ENCODE data around the gene CELF2. TPM values are rescaled to one million over a fixed set of nuclear protein-coding genes. Genes with fewer than 3 reads are reported as not detected.

CELF2 gene
- total RNA-seq, 2 donors from 2014 or later = 116 to 124 TPM

DNA sequence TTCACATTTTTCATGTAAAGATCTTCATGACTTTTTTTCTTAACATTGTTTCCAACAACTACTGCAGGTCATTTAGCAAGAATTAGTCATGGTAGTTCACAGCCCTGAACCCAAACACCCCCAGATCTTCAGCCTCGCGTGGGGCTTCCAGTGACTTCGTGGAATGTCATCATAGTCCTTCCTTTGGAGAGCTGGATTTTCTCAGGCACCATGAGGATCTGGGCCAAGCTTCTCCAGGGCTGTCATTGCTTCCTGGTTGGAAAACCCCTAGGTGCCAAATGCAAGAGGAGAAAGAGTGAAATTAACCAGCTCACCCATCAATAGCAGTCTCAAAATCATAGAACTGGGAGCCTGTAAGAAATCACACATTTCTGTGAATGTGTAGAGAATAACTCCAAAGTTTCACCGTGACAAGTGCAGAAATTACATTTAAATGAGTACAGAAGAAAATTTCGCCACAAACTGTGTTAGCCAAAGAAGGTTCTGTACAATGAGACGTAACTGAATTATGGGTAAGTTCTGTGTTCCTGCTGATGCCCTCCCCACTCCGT is 175.4 kb downstream of the CELF2 start:
- H3K4me3 Mint-ChIP-seq = peak overlapping the region; percentile 35 to 59
- no peaks in the 10 kb centered on the region for H3K27me3 Mint-ChIP-seq (ENCODE audit: low read depth)
- H3K27ac Mint-ChIP-seq = peak overlapping the region; percentile 86
- H3K36me3 Mint-ChIP-seq (ENCODE audit: insufficient read depth in 2 of 2) = peaks cover 18 to 45% of the 10 kb centered on the region in 2 donors
- DNase-seq (no peak), ATAC-seq (replicated peaks in 1 of 2) (peak; percentile 24 to 41)
- H3K4me1 Mint-ChIP-seq (ENCODE audit: low read depth) = peaks cover 98% of the 10 kb centered on the region
- no peaks in the 10 kb centered on the region for H3K9me3 Mint-ChIP-seq

DNA sequence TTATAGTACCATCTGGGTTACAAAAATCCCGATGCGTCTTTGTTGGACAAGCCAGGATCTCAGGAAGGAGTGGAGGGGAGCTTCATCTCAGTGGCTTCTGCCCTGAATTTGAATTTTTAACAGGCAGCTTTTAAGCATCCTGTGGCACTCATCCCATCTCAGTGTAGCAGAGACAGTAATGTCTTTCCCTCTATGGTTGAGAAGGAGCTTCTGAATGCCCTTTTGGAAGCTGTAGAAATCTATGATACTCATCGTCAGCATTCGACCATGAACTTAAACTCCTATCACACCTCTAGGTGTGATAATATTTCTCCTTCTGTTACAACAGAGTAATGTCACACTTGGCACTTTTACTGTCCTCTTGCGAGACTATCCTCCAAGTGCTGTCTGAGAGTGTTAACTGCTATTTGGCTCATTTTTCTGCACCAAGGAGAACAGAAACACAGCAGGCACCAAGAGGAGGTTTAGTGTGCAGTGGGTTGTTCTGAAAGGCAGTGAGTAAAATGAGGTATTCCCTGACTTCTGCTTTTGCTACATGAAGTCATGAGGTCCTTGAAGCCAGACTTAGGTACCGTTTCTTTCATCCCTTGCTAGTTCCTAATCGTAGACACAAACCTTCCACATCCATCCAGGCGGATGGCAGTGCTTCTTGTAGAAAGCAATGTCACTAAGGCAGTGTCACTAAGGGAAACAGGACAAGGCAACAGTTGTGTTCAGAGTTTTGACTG is 177.4 kb downstream of the CELF2 start:
- Mint-ChIP-seq H3K36me3 (ENCODE audit: insufficient read depth in 2 of 2) (peaks cover 5 to 35% of the 10 kb centered on the region in 2 donors), H3K4me3 (peak overlapping the region in 1 of 2 donors; percentile 9), H3K27me3 (ENCODE audit: low read depth) (no peaks in the 10 kb centered on the region), H3K27ac (peak overlapping the region; percentile 59), H3K9me3 (no peaks in the 10 kb centered on the region), H3K4me1 (ENCODE audit: low read depth) (peaks cover 98% of the 10 kb centered on the region)
- DNase-seq = no peak
- no peak for ATAC-seq (replicated peaks in 1 of 2)

DNA sequence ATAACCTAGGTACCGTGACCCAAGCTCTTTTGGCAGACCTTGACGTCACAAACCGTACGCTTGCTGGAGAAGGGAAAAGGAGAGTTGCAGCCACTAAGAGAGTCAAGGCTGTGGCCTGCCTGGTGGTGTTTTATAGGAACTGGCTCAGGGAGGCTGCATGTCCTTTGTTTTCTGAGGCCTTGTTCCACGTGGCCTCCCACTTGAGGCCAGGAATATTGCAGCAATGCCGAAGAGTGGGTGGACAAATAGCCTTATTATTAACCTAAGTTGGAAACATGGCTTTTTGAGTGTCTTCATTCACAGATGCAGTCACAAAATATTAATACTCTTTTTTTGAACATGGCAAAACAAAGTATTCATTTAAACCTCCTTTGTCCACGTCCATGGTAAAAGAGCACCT is 178.0 kb downstream of the CELF2 start:
- H3K36me3 Mint-ChIP-seq (ENCODE audit: insufficient read depth in 2 of 2) = peaks cover 4 to 34% of the 10 kb centered on the region in 2 donors
- H3K4me3 Mint-ChIP-seq = peak overlapping the region in 1 of 2 donors; percentile 24
- ATAC-seq (replicated peaks in 1 of 2) (no peak), DNase-seq (no peak)
- no peaks in the 10 kb centered on the region for H3K27me3 Mint-ChIP-seq (ENCODE audit: low read depth)
- H3K4me1 Mint-ChIP-seq (ENCODE audit: low read depth) = peaks cover 98% of the 10 kb centered on the region
- peak overlapping the region; percentile 59 for H3K27ac Mint-ChIP-seq
- H3K9me3 Mint-ChIP-seq = no peaks in the 10 kb centered on the region

DNA sequence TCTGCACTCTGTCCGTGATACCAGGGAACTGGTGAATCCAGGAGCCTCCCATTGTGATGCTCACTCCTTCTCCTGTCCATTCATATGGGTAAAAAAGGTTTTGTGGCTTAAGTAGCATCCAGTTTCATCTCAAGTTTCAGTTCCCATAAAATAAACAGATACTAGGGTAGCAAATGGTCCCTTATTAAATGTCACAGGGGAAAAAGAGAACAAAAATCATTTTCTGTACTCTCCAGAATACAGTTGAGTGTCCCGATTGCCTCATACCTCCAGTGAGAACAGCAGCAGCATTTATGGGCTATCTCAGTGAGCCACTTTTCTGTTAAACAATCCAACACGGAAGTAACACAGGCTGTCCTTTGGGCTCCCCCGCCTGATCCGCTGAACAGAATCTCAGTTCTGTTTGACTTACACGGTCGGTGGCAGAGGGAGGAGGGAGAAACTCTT is 179.6 kb downstream of the CELF2 start:
- Mint-ChIP-seq H3K9me3 (no peaks in the 10 kb centered on the region), H3K4me1 (ENCODE audit: low read depth) (peaks cover 98% of the 10 kb centered on the region), H3K36me3 (ENCODE audit: insufficient read depth in 2 of 2) (peaks cover 7 to 48% of the 10 kb centered on the region in 2 donors), H3K27me3 (ENCODE audit: low read depth) (no peaks in the 10 kb centered on the region), H3K27ac (peak overlapping the region; percentile 56), H3K4me3 (peak overlapping the region in 1 of 2 donors; percentile 40)
- ATAC-seq (replicated peaks in 1 of 2) (peak in 1 of 2 donors; percentile 14), DNase-seq (no peak)

DNA sequence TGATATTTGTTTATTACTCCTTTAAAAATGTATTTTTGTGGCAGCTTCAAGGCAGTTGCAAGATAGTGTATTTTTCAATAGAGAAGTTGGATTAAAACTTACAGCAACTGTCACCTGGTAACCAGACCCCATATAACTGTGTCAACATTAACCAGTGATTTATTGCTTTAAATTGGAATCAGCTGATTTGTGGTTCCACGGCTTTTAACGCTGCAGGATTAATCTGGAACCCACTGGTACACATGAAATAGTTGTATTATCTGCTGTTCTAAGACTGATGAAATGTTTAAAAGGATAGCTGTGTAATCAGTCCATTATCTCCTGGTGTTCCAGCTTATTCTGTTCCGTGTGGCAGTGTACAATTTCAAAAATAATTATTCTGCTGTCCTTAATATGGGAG is 180.2 kb downstream of the CELF2 start:
- H3K9me3 Mint-ChIP-seq = no peaks in the 10 kb centered on the region
- peaks cover 9 to 47% of the 10 kb centered on the region in 2 donors for H3K36me3 Mint-ChIP-seq (ENCODE audit: insufficient read depth in 2 of 2)
- peaks cover 98% of the 10 kb centered on the region for H3K4me1 Mint-ChIP-seq (ENCODE audit: low read depth)
- ATAC-seq (replicated peaks in 1 of 2) (no peak), DNase-seq (no peak)
- no peaks in the 10 kb centered on the region for H3K27me3 Mint-ChIP-seq (ENCODE audit: low read depth)
- H3K4me3 Mint-ChIP-seq = peak overlapping the region in 1 of 2 donors; percentile 86
- peak overlapping the region; percentile 95 for H3K27ac Mint-ChIP-seq

DNA sequence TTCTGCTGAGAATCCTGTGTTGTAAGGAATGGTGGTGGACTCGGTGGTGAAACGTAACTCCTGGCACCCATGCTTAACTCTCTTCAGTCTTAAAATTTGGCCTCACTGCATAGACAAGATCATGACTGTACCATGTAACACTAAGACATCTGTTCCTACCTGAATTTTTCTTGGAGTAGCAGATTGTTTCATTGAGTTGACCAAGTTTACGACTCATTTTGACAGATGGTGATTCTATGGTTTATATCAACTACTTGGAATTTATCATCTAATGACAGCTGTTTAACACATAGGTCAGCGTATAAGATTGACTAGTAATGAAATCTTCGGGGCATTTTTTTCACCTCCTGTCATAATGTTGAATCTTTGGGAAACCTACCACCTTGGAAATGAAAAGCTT is 184.2 kb downstream of the CELF2 start:
- Mint-ChIP-seq H3K36me3 (ENCODE audit: insufficient read depth in 2 of 2) (peaks cover 15 to 42% of the 10 kb centered on the region in 2 donors), H3K4me1 (ENCODE audit: low read depth) (peaks cover 100% of the 10 kb centered on the region), H3K4me3 (peak overlapping the region; percentile 71 to 86), H3K9me3 (no peaks in the 10 kb centered on the region), H3K27ac (peak overlapping the region; percentile 95), H3K27me3 (ENCODE audit: low read depth) (no peaks in the 10 kb centered on the region)
- no peak for DNase-seq
- ATAC-seq (replicated peaks in 1 of 2) = no peak

DNA sequence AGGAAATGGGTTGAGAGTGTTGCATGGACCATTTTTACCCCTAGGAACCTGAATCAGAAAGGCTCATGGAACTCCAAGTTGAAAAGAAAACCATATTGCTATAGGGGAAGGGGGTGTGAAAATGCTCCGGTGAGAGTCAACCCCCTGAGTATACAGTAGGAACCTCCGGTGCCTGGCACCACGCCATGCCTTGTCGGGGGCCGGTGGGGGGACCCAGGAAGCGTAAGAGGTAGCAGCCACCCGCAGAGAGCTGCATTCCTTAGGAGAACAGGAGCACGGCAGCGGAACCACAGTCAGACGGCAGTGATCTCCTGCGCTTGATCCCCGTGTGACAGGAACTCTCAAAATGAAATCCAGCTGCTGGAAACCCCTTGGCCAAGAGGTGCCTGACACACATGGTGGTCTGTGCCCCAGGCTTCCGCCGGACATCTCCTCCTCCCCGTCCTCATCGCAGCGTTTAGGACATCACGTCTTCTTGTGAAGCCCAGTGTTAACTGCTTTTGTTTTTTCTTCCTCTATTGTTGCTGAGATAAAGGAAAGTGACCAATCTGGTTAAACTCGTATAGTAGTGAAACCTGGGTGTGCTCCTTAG is 186.8 kb downstream of the CELF2 start:
- Mint-ChIP-seq H3K27ac (peak overlapping the region; percentile 100), H3K27me3 (ENCODE audit: low read depth) (no peaks in the 10 kb centered on the region), H3K4me3 (peak overlapping the region; percentile 61 to 86), H3K4me1 (ENCODE audit: low read depth) (peaks cover 100% of the 10 kb centered on the region), H3K9me3 (no peaks in the 10 kb centered on the region), H3K36me3 (ENCODE audit: insufficient read depth in 2 of 2) (peaks cover 19 to 43% of the 10 kb centered on the region in 2 donors)
- ATAC-seq (replicated peaks in 1 of 2) = no peak
- no peak for DNase-seq

DNA sequence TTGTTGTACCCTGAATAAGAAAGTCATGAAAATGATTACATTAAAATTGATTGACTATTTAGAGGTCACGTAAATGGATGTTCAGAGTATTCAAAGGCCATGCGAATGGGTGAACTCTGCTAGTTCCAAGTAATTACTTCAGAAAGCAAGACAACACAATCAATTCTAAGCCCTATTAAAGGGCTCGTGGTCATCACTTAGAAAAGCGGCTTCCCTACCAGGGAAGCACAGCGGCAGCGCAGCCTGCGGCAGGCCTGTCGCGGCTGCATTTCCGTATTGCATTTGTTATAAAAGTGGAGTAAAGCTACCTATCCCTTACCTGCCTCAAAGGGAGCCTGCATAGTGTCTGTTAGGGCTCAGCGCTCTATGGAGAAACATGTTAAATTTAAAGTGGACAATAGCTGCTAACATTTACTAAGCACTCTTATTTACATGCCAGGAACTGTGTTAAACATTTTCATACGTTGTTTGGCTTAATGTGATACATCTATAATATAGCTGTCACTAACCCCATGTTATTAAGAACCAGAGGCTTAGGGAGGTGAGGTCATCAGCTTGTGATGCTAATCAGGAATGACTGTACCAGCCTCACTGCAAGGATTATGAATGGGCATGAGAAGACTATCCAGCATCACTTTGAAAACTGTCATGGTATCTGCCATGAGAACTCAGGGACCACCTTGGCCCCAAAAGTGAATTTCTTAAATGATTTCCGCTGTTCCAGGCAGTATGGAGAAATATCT is 187.5 kb downstream of the CELF2 start:
- Mint-ChIP-seq H3K9me3 (no peaks in the 10 kb centered on the region), H3K4me1 (ENCODE audit: low read depth) (peaks cover 100% of the 10 kb centered on the region), H3K36me3 (ENCODE audit: insufficient read depth in 2 of 2) (peaks cover 19 to 43% of the 10 kb centered on the region in 2 donors), H3K27me3 (ENCODE audit: low read depth) (no peaks in the 10 kb centered on the region), H3K4me3 (peak overlapping the region; percentile 61 to 86), H3K27ac (peak overlapping the region; percentile 100)
- ATAC-seq (replicated peaks in 1 of 2) (peak; percentile 85 to 88), DNase-seq (peak; percentile 55 to 57)

DNA sequence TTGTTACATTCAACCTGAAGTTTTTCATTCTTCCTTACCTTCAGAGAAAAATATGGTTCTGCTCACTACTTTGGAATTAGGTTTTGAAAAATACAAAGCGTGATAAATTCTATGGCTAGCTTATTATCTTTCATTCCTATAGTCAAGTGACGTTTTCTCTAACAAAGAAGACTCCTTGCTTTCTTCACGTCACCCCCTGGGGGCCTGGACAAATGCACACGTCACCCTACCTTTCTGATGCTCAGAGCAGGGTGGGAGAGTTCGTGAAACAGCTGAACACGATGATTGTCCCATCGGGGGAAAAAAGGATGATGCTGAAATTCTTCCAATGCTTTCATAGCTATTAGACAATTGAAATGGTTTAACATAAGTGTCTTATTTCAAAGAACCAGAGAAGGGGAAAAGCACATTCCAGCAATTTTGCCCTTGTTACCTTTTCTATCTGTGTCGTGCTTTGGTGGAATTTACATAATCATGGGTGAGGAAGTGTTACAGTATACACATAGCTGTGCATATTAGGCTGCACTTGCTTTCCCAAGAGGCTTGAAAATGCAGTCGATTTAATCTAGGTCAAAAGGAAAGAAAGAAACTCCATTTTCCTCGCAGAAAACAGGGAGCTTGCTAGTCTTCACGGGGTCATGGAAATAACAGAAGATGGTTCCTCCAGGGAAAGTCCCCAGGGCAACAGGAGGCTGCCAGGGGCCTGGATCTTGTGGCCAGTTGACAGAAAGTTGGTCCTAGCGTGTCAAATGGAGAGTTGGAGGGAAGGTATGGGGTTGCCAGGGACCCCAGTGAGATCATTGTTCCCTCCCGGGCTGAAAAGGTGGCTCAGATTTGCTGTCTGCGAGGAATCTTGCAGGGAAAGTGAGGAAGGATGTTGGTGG is 189.2 kb downstream of the CELF2 start:
- H3K4me1 Mint-ChIP-seq (ENCODE audit: low read depth) = peaks cover 100% of the 10 kb centered on the region
- H3K4me3 Mint-ChIP-seq = peak overlapping the region; percentile 5 to 94
- H3K27ac Mint-ChIP-seq = peak overlapping the region; percentile 100
- peaks cover 19 to 38% of the 10 kb centered on the region in 2 donors for H3K36me3 Mint-ChIP-seq (ENCODE audit: insufficient read depth in 2 of 2)
- H3K27me3 Mint-ChIP-seq (ENCODE audit: low read depth) = no peaks in the 10 kb centered on the region
- no peaks in the 10 kb centered on the region for H3K9me3 Mint-ChIP-seq
- no peak for ATAC-seq (replicated peaks in 1 of 2)
- no peak for DNase-seq

DNA sequence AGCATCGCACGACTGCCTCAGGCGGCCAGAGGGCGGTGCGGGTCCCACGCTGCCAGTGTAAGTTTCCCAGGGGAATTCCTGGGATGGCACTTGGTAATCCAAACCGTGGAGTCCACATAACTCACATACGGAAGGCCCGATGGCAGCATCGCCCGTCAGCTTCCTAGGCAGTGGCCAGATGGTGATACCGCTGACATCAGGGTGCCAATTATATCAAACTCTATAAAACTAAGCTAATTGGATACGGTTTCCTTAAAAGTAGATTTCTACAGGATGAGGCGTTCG is 189.8 kb downstream of the CELF2 start:
- DNase-seq (no peak), ATAC-seq (replicated peaks in 1 of 2) (no peak)
- Mint-ChIP-seq H3K4me3 (peak overlapping the region; percentile 85 to 94), H3K27me3 (ENCODE audit: low read depth) (no peaks in the 10 kb centered on the region), H3K27ac (peak overlapping the region; percentile 100), H3K36me3 (ENCODE audit: insufficient read depth in 2 of 2) (peaks cover 23 to 35% of the 10 kb centered on the region in 2 donors), H3K9me3 (no peaks in the 10 kb centered on the region), H3K4me1 (ENCODE audit: low read depth) (peaks cover 100% of the 10 kb centered on the region)

DNA sequence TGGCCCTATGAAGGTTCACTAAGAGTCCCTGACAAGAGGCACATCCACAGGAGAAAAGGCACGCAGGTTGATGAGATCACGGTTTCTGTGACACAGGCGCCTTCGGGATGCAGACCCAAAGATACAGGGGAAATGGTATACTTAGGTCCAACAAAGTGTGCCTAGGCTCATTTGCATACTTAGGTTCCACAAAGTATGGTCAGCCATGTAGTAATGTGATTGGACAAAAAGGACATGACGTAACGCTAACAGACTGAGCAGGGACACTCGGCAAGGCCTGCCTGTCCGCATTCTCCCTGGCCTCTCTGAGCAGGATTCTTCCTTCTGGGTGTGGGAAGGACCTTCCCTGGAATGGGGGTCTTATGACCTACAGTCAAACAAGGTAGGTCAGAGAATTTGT is 190.6 kb downstream of the CELF2 start:
- DNase-seq (no peak), ATAC-seq (replicated peaks in 1 of 2) (no peak)
- Mint-ChIP-seq H3K4me1 (ENCODE audit: low read depth) (peaks cover 100% of the 10 kb centered on the region), H3K27me3 (ENCODE audit: low read depth) (no peaks in the 10 kb centered on the region), H3K9me3 (no peaks in the 10 kb centered on the region), H3K4me3 (peak overlapping the region; percentile 85 to 94), H3K36me3 (ENCODE audit: insufficient read depth in 2 of 2) (peaks cover 21 to 33% of the 10 kb centered on the region in 2 donors), H3K27ac (peak overlapping the region; percentile 100)
